Ishikawa (cell line): ENCODE results near the gene OR6A2.

Experiments used
- CEBPB ChIP-seq: IDR thresholded peaks from 2 replicates; pipeline ENCODE4 v1.6.1; 2012
- CREB1 ChIP-seq: IDR thresholded peaks from 2 replicates; pipeline ENCODE4 v1.6.1; 2012; ENCODE audit warnings: low read depth
- EGR1 ChIP-seq: IDR thresholded peaks from 2 replicates; pipeline ENCODE4 v1.6.1; 2012
- EP300 ChIP-seq: IDR thresholded peaks from 2 replicates; pipeline ENCODE4 v1.6.1; 2012; ENCODE audit warnings: borderline replicate concordance
- FOXM1 ChIP-seq: IDR thresholded peaks from 2 replicates; pipeline ENCODE4 v1.6.1; 2012; ENCODE audit warnings: low read depth, borderline replicate concordance
- MAX ChIP-seq: IDR thresholded peaks from 2 replicates; pipeline ENCODE4 v1.6.1; 2012
- NFIC ChIP-seq: IDR thresholded peaks from 2 replicates; pipeline ENCODE4 v1.6.1; 2012
- RAD21 ChIP-seq: IDR thresholded peaks from 2 replicates; pipeline ENCODE4 v1.6.1; 2012; ENCODE audit warnings: low read depth
- TAF1 ChIP-seq: IDR thresholded peaks from 2 replicates; pipeline ENCODE4 v1.6.1; 2012; ENCODE audit warnings: low read depth, mild to moderate bottlenecking
- TCF12 ChIP-seq: IDR thresholded peaks from 2 replicates; pipeline ENCODE4 v1.6.1; 2012; ENCODE audit warnings: low read depth
- TEAD4 ChIP-seq: IDR thresholded peaks from 2 replicates; pipeline ENCODE4 v1.6.1; 2012
- USF1 ChIP-seq: IDR thresholded peaks from 2 replicates; pipeline ENCODE4 v1.6.1; 2012
- YY1 ChIP-seq: IDR thresholded peaks from 2 replicates; pipeline ENCODE4 v1.6.1; 2012; ENCODE audit warnings: low read depth
- ZBTB7A ChIP-seq: IDR thresholded peaks from 2 replicates; pipeline ENCODE4 v1.6.1; 2012; ENCODE audit warnings: low read depth
- TF ChIP-seq, protein P1 (sequence below): IDR thresholded peaks from 2 replicates; pipeline ENCODE4 v1.6.1; 2012; ENCODE audit warnings: low read depth, mild to moderate bottlenecking

Gene OR6A2

GRCh38 chr11:6818967-6819366, 19.5 kb upstream of the OR6A2 start:
- no peak for TF ChIP-seq RAD21
- no peak for TF ChIP-seq YY1
- TF ChIP-seq ZBTB7A, result no peak
- TF ChIP-seq NFIC, result no peak
- TF ChIP-seq CREB1, result no peak
- no peak for TF ChIP-seq TAF1
- no peak for TF ChIP-seq EGR1
- TF ChIP-seq MAX, result no peak
- TF ChIP-seq EP300, result no peak
- TF ChIP-seq USF1, result no peak

- TF ChIP-seq RAD21 (peak; percentile 54), TAF1 (no peak)
- TF ChIP-seq, protein P1, sequence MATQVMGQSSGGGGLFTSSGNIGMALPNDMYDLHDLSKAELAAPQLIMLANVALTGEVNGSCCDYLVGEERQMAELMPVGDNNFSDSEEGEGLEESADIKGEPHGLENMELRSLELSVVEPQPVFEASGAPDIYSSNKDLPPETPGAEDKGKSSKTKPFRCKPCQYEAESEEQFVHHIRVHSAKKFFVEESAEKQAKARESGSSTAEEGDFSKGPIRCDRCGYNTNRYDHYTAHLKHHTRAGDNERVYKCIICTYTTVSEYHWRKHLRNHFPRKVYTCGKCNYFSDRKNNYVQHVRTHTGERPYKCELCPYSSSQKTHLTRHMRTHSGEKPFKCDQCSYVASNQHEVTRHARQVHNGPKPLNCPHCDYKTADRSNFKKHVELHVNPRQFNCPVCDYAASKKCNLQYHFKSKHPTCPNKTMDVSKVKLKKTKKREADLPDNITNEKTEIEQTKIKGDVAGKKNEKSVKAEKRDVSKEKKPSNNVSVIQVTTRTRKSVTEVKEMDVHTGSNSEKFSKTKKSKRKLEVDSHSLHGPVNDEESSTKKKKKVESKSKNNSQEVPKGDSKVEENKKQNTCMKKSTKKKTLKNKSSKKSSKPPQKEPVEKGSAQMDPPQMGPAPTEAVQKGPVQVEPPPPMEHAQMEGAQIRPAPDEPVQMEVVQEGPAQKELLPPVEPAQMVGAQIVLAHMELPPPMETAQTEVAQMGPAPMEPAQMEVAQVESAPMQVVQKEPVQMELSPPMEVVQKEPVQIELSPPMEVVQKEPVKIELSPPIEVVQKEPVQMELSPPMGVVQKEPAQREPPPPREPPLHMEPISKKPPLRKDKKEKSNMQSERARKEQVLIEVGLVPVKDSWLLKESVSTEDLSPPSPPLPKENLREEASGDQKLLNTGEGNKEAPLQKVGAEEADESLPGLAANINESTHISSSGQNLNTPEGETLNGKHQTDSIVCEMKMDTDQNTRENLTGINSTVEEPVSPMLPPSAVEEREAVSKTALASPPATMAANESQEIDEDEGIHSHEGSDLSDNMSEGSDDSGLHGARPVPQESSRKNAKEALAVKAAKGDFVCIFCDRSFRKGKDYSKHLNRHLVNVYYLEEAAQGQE, result no peak
These were observed 18.2 kb upstream of the OR6A2 start for GRCh38 chr11:6817694-6818093.

- TF ChIP-seq, protein P1, result no peak
- no peak for TF ChIP-seq NFIC
- no peak for TF ChIP-seq TEAD4
- no peak for TF ChIP-seq TAF1
- no peak for TF ChIP-seq EGR1
- TF ChIP-seq RAD21, result no peak
- no peak for TF ChIP-seq USF1
- TF ChIP-seq ZBTB7A, result no peak
- TF ChIP-seq EP300, result no peak
- no peak for TF ChIP-seq CEBPB
- TF ChIP-seq FOXM1, result no peak
- TF ChIP-seq TCF12, result no peak
- TF ChIP-seq CREB1, result no peak
- TF ChIP-seq YY1, result no peak
- no peak for TF ChIP-seq MAX
These were observed 14.2 kb upstream of the OR6A2 start for GRCh38 chr11:6813656-6814055.

GRCh38 chr11:6812390-6813005, 13.0 kb upstream of the OR6A2 start:
- no peak for TF ChIP-seq EGR1
- TF ChIP-seq RAD21, result peak; percentile 70
- TF ChIP-seq MAX, result no peak
- TF ChIP-seq FOXM1, result no peak
- no peak for TF ChIP-seq CREB1
- TF ChIP-seq YY1, result no peak

- TF ChIP-seq TAF1 (no peak), USF1 (no peak), TCF12 (no peak), ZBTB7A (no peak), MAX (no peak), CREB1 (no peak), YY1 (no peak), RAD21 (no peak), EP300 (no peak)
- TF ChIP-seq, protein P1, result no peak
These were observed 4.8 kb downstream of the OR6A2 start for GRCh38 chr11:6794639-6795038.
